COLO668 (cell line): Measurements from ENCODE around the gene CST9.

Source experiments
- DNase-seq: peaks from one replicate; lab custom pipeline; 2025; ENCODE audit not compliant: unreplicated experiment; lab: John Stamatoyannopoulos, UW

Gene CST9, protein sequence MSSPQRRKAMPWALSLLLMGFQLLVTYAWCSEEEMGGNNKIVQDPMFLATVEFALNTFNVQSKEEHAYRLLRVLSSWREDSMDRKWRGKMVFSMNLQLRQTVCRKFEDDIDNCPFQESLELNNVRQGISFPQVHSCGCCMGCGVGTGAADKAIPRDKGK

DNA sequence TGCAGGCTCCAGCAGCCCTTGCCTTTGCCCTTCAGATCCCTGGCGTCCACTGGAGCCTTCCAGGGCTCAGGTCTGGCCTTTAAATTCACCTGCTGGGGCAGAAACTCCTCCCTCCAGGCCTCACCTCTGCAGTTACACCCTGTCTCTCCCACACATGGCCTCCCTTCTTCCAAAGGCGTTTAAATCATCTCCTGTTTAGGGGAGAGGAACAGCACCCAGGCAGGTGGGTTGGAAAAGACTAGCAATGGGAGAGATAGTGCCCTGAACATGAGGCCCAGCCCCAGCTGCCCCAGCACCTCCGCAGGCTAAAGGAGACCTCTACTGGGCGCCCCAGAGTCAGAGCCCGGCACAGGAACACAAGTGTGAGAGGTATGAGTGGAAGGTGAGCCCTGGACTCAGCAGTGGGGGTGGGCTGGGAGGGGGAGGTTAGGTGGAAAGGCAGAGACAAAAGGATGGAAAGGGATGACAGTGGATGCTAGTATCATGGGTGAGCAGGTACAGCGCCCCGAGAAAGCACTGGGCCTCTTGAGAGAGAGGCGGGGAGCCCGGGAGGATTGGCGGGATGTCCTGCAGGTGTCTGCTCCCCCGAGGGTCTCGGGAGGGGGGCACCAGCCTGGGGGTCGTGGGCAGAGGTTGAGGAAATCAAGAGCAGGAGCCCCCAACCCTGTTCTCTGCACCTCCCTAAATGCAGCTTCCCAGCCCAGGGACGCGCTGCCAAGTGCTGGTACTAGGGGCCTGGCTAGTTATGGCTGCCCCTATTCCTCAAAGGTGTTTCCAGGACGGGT is at the start of gene CST9:
CST9 (minus strand) TSS at position 51 of the 785 bp plus-strand sequence. CDS start 53 bp downstream, outside the sequence.
- no peak for DNase-seq

DNA sequence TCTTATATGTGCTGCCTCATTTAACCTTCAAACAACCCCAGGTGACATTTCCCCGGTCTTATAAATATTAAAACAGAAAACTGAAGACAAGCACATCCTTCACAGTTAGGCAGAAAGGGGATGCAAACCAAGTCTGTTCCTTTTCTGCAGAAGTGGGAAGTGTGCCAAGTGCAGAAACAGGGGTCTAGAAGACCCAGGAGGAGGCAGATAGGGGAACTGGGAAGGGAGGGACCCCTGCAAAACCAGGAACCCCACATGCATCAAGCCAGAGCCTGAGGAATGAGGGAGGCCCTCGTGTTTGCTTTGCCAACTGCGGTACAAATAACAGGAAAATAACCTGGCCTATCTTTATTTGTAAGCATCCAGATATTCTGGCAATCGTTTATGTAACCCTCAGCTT is 49.0 kb upstream of the CST9 start:
- DNase-seq: no peak

DNA sequence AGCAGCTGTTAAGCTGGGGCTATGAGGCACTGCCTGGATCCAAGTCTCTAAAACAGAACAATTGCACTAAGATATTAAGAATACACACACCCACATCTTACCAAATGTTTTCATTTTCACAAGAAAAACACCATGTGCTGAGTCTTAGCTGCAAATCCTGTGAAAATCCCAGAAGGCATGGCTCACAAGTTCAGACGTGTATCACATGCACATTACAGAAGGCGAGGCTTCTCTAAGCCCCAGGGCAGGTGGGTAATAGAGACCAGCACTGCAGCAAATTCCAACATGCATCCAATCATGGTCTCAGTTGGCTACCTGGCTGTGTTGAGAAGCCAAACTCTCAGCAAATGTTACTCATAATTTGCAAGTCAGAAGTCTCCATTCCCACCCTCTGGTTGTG is 48.3 kb upstream of the CST9 start:
- no peak for DNase-seq

DNA sequence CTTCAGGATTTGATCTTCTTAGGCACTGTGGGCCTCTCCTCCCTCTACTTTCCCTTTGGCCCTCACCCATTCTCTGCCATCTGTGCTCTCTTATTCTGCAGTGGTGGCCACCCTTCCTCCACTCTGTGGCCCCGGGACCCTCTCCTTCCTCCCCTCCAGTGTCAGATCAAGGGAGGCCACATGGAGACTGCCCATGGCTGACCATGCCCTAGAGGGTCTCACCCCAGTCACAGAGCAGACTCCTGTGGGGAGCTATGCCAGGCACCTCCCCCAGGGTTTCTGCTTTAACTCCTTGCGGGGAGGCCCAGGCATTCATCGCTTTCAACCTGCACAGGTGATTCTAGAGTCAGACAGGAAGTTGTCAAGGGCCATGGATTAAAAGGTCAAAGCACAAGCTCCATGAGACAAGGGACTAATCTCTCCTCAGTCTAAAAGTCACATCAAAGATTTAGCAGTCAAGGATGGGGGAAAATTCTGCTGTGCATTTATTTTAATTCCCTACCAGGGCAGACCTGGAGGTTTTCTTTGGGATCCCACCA is 47.8 kb upstream of the CST9 start:
- no peak for DNase-seq

DNA sequence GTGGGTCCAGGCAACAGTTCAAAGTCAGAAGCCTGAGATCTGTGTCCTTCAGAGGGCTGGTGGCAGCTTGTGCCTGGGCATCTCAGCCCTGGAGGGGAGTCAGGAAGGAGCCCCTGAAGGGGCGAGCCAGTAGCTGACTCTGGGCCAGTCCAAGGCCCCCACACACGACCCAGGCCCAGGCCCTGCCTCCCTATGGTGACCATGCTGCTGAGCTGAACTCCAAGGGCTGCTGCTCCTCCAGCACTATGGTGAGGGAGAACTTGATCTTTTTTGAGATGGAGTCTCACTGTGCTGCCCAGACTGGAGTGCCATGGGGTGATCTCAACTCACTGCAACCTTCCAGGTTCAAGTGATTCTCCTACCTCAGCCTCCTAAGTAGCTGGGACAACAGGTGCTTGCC is 47.2 kb upstream of the CST9 start:
- DNase-seq: no peak

DNA sequence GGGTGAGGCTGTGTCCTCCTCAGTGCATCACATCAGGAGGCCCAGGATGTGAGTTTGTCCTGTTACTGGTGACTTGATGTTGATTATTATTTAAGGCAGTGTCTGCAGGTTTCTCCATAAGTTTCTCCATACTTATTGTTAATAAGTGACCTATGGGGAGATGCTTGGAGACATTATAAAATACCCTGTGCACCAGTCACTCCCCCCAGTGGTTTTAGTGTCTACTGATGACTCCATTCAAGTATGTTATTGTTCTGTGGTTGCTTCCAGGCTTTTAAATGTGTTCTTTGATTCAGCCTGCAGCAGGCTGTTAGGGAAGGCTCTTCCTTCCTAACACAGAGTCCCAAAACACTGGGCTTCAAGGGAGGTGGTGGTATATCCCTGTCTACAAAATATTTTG is 46.7 kb upstream of the CST9 start:
- DNase-seq: no peak

DNA sequence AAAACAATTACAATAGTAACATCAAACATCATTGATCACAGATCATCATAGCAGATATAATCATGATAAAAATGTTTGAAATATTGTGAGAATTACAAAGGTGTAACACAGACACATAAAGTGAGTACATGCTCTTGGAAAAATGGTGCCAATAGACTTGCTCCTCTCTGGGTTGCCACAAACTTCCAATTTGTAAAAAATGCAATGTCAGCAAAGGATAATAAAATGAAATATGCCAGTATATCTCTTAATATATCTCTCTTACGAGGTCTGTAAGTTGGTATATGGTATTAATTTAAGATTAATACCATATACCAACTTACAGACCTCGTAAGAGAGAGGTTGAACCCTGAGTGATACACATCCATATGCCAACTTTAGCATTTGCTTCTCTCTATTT is 45.4 kb upstream of the CST9 start:
- DNase-seq: no peak

DNA sequence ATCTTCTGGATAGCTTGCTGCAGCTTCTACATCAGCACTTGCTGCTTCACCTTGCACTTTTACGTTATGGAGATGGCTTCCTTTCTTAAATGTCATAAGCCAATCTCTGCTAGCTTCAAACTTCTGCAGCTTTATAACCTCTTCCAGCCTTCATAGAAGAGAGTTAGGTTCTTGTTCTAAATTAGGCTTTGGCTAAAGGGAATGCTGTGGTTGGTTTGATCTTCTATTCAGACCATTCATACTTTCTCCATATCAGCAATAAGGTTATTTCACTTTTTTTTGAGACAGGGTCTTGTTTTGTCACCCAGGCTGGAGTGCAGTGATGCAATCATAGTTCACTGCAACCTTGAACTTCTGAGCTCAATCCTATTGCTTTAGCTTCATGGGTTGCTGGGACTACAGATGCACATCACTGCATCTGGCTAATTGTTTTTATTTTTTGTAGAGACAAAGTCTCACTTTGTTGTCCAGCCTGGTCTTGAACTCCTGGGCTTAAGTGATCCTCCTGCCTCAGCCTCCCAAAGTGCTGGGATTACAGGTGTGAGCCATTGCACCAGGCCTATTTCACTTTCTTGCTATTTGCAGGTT is 44.2 kb upstream of the CST9 start:
- no peak for DNase-seq

DNA sequence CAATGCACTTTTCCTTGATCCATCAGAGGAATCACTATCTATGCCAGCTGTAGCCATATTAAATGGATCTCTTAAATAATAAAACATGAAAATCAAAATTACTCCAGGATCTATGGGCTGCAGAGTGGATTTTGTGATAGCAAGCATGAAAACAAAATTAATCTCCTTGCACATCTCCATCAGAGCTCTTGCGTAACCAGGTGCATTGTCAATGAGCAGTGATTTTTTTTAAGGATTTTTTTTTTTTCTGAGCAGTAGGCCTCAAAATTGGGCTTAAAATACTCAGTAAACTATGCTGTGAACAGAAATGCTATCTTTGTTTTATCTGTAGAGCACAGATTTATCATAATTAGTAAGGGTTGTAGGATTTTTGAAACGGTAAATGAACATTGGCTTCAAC is 43.5 kb upstream of the CST9 start:
- no peak for DNase-seq

DNA sequence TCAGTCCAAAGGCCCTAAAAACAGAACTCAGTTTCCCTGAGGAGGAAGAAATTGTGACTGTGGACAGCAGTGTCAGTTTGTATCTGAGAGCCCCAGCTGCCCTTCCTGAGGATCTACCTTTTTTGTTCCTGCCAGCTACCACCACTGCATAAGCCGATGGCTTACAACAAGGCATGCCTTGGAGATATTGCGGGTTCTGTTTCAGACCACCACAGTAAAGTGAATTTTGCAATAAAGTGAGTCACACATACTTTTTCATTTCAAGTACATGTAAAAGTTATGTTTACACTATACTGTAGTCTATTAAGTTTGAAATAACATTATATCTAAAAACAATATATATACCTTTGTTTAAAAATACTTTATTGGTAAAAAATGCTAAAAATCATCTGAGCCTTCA is 41.6 kb upstream of the CST9 start:
- no peak for DNase-seq

DNA sequence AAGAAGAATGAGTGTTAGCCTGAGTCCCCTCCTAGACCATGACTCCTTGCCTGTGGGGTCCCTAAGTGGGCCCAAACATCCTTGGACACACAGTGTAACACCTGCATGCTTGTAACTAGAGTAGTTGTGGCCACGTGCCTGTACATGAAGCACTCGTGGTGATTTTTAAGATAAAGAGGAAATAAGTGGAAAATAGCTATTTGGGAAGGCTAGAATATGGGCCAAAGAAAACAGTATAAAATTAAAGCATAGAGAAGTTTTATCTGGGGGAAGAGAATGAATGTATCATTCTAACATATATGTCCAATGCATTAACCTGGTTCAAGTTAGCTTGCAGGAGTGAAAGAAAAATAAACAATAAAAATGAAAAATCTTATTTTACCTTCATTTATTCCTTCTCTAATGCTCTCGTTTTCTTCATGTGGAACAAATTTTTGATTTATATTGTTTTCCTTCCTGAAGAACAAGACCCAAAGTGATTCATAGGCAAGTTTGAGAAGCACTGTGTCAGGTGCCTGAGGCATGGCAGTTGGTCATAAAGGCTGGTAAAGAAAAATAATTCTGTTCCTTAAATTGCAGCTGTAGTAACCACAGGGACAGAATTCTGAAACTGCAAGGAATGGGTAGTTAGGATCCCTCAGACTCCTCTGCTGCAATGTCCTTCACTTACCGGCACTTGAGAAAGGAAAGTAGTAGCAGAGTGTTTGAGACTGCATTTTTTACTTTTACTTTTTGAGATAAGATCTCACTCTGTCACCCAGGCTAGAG is 40.6 kb upstream of the CST9 start:
- DNase-seq: no peak

DNA sequence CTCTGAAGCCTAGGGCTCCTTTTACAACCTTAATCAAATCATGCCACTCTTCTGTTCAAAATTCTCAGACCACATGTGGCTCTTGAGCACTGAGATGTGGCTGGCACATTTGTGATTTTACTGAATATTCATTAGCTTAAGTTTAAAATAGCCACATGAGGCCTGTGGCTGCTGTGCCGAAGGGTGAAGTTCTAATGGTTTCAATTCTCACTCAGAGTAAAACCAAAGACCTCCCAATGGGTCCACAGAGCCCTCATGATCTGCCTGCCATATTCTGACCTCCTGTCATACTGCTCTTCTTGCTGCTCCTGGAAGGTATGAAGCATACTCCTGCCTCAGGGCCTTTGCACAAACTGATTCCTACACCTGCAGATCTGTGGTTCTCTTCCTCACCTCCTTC is 39.9 kb upstream of the CST9 start:
- DNase-seq: no peak

DNA sequence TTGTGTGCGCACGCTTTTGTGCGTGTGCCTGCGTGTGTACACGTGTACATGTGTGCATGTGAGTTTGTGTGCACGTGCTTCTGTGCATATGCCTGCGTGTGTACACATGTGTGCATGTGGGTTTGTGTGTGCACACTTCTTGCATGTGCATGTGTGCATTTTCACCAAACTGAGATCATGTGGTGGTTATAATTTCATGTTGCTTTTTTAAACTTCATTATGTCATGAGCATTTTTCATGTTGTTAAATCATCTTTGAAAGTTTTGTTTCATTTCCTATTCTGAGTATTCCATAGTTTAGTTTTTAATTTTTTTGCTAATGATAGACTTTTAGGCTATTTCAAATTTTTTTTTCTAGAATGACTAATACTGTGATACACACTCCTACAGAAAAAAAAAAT is 38.4 kb upstream of the CST9 start:
- DNase-seq: no peak

DNA sequence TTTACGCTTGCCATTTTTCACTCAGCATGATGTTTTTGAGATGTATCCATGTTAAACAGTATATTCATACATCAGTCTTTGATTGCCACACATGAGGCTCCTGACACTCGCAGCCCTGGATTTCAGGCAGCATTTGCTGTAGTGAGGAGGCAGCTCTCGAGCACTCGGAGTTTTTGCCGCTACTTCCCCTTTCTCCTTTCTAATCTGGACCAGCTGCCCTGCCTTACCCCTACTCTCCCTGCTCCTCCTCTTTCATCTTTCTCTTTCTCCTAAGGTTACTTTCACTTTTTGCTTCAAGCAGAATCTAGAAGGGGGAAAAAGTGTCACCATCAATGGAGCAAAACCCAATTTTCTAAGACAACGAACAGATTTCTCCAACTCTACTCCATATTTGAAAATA is 37.9 kb upstream of the CST9 start:
- no peak for DNase-seq

DNA sequence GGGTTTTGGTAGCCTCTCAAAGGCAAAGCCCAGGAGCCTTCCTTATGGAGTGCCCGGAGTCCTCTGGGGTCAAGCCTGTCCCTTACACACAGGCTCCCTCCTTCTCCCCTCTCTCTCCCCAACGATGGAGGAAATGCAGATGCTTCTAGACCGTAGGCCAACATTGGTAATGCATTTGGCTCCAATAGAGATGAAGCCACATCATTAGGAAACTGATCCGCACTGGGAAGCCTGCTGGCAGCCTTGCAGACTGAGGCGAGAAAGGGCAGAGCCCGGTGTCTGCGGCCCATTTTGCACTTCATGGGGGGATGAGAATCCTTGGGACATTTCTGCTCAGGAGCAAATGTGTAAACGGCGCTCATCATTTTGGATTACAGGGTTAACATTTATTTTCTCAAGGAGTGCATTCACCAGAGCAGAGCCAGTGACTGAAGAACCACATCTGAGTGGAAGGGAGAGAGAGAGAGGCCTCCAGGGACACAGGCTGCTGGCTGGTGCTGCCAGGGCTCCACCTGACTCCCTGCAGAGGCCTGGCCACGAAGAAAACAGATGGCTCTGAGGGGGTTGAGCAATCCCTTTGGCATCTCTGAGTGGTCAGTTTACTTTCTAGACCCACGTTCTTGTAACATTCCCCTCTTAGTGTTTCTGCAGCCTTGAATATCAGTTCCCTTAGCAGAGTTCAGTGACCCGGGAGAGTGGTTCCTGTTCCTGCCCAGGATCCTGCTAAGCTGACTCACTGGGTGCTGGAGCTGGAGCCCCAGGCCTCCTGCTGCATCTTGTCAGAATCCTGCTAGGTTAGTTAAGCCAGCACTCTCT is 36.4 kb upstream of the CST9 start:
- DNase-seq: no peak

DNA sequence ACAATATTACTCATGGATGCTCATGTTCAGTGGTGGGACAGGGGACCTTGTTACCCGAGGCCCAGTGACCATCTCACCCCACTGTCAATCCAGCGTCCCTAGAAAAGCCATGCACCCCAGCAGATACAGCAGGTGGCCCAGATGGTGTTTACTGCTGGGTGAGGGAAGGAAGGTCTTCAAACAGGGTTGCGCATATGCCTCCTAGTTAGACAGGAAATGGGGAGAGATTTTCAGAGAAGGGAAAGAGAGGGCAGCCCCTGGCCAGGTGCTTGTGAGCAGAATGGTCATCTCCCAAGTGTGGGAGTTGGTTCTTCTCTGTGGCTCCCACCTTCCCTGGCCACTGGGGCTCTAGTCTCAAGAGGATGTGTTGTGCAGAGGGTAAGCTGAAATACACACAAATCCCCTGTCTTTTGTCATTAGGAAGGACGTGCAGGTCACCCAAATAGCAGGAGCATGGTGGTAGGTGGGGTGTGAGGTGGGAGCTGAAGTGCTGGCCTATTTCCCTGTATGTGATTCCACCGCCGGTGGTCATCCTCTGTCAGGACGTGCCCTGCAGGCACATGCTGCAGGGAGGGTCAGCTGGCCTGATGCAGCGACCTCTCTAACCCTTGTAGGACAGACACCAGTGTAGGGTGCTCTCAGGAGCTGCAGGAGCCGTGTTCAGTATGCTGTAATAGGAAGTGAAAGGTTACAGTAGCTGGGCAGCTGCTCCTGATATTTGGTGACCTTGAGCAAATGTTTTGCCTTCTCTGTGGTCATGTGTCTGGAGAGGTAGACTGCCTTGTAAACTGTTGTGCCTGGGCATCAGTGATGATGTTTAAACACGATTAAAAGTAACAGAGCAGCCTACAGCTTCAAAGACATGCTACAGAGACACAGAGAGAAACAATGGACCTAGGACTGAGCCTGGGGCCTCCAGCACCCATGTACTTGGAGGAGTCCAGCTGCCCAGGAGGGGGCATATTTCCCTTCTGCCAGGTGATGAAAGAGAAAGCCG is 35.3 kb upstream of the CST9 start:
- no peak for DNase-seq

DNA sequence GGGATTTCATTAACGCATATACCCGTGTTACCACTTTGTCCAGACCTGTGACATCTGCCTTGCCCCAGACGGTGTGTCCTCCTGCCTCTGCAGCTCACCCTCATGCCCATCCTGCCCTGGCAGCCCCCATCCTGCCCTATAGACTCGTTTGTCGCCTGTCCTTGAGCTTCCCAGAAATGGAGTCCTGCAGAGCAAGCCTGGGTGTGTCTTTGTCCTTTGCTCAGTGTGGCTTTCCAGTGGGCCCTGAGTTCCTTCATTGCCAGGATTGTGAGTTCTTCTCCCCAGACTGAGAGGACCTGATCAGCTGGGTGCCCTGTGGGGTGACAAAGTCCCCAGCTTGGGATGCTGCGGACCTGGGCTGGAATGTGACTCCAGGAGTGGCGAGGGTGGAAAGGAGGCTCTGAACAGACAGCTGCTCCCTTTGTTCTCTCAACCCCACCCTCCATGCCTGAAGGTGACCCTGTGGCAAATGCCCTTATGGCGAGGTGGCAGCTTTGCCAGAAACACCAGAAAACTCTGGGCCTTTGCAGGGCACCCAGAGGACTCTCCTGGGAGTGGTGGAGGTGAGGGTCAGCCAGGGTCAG is 34.4 kb upstream of the CST9 start:
- no peak for DNase-seq

DNA sequence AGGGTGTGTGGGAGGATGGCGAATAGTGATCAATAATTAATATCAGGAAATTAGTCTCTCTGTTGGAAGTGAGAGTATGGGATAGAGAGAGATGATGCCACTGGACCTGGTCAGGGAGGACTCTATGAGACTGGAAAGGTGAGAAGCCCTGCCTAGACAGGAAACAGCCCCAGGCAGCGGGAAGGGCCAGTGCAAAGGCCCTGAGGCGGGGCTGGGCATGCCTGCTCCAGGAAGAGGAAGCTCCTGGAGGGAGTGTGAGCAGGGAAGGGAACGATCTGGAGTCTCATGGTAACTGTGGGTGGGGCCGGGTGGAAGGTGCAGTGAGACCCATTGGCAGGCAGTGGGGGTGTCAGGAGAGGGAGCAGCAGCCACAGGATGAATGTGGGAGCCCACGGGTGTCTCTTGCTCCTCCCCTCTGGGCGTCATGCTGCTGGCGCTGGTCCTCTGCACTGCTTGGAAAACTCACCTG is 33.8 kb upstream of the CST9 start:
- DNase-seq: no peak

DNA sequence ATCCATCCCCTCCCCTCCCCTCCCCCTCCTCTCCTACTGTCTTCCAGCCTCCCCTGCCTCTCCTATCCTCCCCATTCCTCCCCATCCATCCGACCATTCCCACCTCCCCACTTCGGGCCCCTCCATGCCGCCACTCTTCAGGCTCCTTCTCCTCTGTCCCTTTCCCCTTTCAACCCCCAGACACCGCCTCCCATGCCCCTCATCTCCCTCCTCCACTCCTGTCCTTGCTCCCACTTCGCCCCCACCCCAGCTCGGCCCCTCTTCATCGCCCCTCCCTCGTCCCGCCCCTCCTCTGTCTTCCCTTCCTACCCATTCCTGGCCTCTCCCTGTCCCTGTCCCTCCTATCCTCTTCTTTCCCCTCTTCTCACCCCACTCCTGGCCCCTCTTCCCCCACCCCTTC is 32.6 kb upstream of the CST9 start:
- DNase-seq: no peak
